NCI-H510A treated with DMSO at 0.1 percent for 48 hours (cell line): ENCODE data around the gene COMT.
A peak's percentile ranks its signal among the peaks of the same experiment; 100 is the strongest.
"Not testable (repeated sequence)": the region's sequence is repeated elsewhere in the genome, so short reads cannot be mapped to it uniquely, and the experiment has no call there.

Source experiments
- DNase-seq: peaks from one replicate; lab custom pipeline; 2025; lab: John Stamatoyannopoulos, UW

COMT gene

DNA sequence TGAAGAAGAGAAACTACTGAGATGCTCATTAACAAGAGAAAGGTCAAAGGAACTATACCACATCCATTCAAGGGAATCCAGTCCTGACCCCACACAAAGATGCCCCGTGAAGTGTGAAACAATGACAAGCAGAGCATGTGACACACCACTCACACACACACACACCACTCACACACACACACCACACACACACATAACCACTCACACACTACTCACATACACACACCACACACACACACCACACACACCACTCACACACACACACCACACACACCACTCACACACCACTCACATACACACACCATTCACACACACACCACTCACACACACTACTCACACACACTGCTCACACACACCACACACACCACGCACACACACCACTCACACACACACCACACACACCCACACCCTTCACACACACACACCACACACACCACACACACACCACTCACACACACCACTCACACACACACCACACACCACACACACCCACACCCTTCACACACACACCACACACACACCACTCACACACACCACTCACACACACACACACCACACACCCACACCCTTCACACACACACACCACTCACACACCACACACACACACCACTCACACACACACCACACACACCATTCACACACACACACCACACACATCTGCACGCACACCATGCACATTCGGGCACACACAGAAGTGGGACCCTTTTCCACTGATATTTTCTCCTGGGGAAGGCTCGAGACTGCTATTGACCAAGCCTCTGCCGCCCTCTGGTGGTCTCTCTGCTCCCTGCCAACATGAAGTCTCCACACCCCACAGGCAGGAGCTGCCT lies 32.0 kb upstream of the COMT start:
- DNase-seq: peak; percentile 58

DNA sequence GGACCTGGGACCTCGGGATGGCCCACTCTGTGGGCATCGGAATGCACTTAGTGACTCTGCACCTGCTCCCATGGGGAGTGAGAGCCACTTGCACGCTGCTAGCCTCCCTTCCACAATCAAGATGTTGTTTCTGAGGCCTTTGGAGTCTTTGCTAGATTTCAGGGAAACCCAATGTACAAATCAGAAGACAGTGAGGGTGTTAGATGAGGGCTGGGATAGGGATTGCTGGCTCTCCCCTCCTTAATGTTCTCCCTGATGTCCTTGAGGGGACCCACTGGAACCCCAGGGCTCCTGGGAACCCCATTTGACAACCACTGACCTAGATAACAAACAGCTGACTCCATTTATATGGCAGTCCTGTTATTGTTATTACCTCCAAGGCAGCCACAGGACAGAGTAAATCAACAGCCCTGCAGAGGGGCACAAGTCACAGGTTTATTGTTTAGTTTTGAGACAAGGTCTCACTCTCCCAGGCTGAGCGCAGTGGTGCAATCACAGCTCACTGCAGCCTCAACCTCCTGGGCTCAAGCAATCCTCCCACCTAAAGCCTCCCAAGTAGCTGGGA lies 31.3 kb upstream of the COMT start:
- DNase-seq: no peak

DNA sequence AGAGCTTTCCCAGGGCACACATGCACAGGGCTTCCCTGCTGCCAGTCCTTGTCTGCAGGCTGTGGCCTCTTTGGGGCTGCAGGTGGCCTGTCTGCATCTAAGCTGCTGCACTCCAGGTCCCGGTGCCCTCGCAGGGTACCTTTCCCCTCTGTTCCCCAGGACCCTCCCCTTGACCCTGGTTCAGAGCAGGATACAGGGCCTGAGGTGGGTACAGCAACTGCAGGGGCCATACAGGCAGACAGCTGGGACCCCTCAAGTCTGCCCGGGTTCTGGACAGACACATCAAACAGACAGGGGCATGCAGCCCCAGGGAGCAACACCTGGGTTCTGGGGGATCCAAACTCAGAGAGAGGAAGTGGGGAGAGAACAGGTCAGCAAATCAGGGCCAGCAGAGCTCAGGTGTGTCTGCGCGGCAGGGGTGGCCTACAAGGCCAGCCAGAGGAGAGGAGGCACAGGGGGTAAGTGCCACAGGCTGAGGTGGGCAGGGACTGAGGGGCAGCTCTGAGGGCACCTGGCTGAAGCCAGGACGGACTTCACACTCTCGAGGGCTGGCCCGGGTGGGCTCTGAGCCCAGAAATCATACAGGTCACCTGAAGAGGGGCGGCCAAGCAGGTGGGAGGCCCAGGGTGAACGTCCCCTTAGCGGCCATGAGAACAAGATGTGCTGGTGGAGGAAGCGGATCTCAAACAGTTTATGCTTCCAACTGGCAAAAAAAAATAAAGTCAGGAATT lies 29.9 kb upstream of the COMT start:
- no peak for DNase-seq

DNA sequence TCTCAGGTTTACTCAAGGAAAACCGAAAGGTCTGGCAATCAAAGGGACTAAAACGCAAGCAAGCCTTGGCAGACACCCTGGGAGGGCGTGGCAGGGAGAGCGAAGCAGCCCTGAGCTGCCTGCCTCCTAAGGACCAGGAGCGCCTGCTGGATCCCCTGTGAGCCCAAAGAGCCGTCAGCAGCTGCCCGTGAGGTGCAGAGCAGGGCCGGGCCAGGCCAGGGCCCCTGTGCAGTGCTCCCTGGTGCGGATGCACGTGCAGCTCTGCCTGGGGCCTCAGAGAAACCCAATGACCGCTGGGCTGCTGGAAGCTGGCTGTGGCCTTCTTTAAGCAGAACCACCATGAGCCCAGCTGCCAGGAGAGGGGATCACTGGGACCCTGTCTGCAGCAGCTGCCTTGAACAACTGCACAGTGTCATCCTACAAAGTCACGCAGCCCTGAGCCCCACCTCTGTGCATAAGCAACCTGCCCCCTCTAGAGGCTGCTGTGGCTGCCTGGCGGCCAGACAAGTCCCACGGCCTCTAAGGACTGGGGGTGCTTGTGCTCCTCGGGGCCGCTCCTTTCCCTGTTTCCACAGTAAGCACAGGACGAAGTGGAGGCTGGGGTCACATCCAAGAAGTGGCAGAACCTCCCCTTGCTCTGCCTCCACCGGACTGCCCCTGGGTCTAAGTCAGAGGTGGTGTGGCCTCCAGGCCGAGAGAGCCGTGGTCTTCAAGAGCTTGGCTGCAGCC lies 29.1 kb upstream of the COMT start:
- DNase-seq: no peak

DNA sequence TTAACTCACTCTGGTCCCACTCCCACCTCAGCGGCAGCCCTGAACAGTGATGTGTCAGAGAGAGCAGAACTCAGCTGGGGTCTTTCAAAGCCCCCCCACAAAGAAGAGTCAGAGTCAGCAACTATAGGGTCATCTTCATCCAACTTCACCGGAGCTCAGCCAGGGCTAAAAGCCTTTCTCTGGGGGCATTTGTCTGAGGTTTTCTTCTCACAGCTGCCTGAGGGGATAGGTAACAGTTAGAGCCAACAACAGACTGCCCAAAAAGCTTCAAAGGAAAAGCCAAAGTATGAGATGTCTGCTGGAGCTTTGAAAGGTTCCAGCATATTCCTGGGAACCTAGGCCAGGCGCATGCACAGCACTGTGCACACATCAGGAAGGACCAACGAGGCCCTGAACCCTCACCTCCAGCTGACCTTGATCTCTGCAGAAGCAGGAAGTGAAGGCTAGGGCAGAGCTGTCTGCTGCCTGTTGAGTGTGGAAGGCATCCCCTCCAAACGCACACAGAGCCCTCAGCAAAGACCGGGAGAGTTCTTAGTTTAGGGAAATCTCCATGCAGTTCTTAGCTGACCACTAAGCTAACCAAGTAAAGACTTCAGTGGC lies 28.1 kb upstream of the COMT start:
- no peak for DNase-seq

DNA sequence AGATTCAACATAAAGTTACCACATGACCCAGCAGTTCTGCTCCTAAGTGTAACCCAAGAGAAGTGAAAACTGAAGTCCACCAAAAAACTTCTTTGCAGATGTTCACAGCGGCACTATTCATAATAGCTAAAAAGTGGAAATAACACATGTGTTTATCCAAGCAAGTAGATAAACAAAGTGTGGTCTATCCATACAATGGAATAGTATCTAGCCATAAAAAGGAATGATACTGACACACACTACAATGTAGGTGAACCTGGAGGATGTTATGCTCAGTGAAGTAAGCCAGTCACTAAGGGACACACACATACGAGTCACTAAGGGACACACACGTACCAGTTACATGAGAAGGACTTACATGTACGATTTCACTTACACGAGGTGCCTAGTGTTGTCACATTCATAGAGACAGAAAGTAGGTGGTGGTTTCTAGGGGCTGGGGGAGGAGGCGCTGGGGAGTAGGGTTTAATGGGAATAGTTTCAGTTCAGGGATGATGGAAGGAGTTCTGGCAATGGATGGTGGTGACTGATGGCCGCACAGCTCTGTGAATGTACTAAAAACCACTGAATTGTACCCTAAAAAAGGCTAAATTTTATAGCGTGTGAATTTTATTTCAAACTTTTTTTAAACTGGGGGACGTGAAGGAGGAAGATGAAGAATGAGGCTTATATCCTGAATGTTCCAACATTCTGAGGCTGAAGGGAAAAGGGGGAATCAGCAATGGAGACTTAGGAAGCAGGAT lies 27.2 kb upstream of the COMT start:
- no peak for DNase-seq

DNA sequence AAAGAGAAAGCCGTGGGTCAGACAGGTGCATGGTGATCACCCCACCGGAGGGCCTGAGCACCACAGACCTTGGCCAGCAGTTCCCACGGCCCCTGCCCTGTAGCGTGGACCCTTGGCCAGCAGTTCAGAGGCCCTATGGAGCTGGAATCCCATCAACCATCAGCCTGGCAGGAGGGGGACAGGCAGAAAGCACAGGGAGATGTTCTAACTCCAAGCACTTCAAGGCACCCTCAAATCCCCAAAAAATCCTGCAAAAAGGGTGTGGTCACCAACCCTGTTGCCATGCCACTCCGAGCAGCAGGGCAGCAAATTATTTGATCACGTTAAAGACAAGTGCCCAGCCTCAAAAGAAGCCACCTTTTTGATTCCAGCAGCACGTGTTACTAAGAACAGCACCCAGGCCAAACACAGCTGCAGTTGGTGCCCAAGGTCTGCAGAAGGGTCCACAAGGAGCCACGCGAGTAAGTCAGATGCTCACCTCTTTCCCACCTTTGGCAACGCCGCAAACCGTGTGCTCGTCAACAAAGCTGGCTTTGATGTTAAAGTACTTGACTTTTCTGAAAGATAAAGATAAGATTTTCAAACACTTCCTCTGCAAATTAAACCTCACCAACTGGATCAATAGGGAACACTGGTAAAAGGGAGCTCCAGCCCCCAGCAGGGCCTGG lies 26.2 kb upstream of the COMT start:
- DNase-seq: no peak

DNA sequence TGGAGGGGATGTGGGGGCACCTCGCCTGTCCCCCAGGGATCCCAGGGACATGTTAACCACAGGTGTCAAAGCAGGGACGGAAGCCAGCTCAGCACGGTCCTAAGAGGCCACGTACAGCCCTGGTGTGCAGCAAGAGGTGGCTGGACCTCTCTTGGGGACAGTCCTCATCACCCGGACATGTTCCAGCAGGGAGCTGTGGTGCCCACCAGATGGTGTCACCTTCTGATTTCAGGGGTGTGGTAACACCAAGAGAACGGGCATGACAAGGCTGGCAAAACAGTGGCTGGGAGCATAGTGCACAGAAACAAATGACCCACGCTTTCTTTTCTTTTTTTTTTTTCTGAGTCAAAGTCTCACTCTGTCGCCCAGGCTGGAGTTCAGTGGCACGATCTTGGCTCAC lies 25.6 kb upstream of the COMT start:
- no peak for DNase-seq

DNA sequence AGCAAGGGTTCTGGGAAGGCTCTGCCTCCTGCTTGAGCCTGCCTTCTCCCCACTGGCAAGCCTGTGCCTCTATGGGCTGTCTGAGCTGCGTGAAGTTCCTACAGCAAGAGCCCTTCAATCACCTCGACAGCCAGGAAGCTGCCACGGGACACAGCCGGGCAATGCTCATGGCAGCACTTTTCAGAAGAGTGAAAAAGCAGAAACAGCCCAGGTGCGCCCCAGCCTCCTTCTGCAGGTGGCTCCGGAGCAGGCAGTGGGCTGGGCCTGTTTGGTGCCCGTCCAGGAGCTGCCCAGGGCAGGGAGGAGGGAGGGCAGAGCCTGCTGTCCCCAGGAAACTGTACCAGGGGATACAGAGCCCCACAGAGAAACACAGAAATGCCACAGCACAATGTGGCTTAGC lies 24.6 kb upstream of the COMT start:
- DNase-seq: no peak

DNA sequence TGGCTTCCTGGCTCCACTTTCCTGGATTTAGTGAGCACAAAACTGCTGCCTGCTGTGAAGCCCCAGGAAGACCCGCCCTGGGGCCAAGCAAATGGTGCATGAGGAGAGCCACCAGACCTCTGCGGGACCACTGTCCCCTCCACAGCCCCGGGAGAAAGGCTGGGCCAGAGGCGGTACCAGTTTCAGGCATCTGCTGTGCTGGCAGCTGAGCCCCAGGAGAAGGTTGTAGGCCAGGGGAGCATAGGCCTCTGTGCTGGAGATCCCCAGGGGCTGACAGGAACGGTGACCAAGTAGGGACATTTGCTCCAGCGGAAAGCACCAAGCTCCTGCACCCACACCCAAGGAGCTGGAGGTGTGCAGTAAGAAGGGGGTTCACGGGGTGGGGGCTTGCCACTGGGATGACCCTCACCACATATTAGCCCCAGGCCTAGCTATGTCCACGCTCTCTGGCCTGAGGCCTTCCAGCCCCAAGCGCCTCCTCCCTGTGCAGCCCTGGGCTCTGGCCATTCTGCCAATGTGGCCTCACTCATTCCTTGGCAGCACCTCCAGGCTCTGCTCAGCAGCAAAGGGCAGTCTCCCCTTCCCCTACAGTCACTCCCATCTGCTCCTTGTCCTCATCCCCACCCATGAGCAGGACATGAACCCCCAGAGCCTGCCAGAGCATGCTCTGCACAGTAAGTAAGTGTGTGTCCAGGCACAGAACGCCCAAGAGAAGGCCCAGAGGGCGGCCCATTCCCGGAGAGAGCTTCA lies 24.0 kb upstream of the COMT start:
- no peak for DNase-seq

DNA sequence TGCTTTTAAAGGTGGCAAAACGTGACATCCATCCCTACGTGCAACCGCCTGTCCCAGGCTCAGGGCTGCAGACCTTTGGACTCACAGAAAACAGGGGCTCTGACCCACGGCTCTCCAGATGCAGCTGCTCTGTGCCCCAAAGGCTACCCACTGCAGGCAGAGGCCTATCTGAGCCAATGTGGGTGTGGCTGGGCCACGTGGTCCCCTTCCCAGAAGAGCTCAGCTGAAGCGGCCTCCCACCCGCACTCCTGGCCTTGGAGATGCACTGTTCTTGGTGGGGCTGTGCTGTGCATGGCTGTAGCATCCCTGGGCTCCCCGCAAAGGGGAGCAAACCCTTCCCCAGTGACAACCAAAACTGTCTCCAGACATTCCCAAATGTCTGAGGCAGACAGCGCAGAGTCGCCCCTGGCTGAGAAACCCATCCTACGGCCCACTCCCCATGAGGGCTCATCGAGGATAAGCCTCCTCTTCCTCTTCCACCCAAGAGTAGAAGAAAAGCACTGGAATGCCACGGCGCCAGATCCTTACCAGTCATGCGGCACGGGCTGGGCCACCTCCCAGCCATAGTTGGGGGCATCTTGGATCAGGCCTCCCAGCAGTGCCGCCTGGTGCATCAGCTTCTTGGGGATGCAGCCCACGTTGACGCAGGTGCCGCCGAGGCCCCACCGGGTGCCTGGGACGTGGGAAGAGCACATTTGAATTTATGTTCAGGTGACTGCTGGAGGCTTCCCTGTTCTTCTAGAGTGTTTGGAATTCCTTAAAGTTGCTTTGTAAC lies 23.1 kb upstream of the COMT start:
- DNase-seq: no peak

DNA sequence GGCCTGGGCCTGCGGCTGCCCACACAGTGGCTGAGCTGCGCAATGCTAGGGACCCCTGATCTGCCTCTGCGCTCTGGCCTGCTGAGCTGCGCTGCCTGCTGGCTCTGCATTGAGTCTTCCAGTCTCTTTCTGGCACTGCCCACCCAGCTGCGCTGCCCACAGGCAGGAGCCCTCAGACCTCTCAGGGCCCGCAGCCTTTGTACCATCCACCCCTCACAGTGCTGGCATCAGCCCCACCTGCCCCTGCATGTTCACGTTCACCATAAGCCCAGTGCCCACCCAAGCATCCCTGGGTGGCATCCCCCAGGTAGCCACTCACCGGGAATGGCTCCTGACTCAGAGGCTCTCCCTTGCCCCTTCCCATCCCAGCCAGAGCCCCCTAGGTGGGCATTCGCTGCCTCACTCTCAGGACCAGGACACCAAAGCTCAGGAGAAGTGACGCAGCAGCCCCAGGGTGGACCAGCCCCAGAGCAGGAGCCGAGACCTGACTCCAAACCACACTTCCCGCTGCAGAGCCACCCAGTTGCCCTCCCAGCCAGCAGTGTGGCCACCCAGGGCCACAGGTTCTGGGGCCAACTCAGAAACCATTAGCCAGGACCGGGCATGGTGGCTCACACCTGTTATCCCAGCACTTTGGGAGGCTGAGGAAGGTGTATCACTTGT lies 21.7 kb upstream of the COMT start:
- DNase-seq: no peak

DNA sequence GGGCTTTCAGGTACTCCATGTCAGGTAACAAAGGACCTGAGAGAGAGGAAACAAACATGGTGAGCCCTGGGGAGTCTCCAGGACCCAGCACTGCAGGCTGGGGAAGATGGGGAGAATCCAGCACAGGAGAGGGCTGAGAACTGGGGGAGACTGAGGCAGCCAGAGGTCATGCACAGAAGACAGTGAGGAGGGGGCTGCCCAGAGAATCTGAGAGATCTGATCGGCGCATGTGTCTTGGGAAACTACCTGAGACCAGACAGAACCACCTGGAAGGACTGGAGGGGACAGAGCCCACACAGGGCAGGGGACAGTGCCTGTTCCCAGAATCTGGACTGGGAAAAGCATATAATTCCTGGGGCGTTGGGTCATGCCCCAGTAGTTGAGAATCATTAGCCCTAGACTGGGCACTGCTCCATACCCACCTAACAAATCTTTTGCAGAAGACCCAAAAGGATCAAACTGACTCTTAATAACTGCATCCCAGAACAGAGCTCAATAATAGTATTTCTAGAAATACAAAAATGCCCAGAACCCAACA lies 20.0 kb upstream of the COMT start:
- DNase-seq: no peak

DNA sequence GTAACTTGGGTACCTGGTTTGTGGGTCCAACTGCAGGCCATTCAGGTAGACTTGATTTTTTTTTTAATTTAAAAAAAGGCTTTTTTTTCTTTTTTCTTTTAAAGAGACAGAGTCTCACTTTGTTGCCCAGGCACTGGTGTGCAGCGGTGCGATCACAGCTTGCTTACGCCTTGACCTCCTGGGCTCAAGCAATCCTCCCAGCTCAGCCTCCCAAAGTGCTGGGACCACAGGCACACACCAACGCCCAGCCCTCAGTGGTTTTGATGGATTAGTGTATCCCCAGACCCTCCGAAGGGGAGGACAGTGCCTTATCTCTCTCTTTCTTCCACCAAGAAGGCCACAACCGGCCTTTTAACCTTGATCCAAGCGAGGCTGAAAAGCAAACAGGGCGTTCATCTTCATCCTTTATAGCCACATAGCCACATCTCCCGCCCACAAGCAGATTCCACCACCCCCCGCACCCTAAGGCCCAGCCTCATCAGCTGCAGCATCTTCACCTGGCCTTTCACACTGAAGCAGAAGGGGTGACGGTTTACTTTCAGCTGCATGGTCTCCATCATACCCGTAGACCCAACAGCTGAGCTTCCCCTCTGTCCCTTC lies 17.6 kb upstream of the COMT start:
- no peak for DNase-seq

DNA sequence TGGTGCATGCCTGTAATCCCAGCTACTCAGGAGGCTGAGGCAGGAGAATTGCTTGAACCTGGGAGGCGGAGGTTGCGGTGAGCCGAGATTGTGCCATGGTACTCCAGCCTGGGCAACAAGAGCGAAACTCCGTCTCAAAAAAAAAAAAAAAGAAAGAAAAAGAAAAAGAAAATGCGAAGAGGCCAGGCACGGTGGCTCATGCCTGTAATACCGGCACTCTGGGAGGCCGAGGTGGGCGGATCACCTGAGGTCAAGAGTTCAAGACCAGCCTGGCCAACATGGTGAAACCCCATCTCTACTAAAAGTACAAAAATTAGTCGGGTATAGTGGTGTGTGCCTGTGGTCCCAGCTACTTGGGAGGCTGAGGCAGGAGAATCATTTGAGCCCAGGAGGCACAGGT lies 15.5 kb upstream of the COMT start:
- not testable (repeated sequence) for DNase-seq

DNA sequence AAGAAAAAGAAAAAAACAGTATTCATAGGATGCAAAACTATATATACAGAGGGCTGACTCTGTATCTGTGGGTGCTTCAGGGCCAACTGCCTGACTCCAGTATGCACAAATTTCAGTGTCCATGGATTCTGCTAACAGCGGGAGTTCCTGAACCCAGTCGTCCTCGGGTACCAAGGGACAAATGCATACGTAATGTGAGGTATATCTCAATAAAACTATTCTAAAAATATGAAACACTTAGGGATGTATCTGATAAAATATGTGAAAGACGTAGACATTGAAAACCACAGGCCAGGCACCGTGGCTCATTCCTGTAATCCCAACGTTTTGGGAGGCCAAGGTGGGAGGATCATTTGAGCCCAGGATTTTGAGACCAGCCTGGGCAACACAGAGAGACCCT lies 13.9 kb upstream of the COMT start:
- DNase-seq: no peak

DNA sequence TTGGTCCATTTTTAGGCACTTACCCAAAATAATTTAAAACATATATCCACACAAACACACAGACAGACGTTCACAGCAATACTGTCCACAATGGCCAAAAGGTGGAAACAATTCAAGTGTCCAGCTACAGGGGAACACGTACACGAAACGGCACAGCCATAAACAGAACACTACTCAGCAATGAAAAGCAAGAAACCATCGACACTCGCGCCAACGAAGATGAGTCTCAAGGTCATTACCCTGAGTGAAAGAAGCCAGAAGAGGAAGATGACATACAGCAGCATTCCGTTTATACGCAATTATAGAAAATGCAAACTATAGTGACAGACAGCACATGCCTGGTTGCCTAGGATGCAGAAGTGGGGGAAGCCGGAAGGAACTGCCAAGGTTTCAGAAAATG lies 13.4 kb upstream of the COMT start:
- no peak for DNase-seq
